Stimulated activated naive CD8-positive, alpha-beta T cell treated with anti-CD3 and anti-CD28 coated beads, Interleukin-15, amount 100 ng/mL, for 72 hours (primary cell): ENCODE measurements around the gene AKR7A2.

Experiments
- ATAC-seq: fragments of 150-1000 bp; cut with Tn5 transposase; 2 replicates; pipeline ENCODE4 v1.10.0; 2021; ENCODE audit warnings: mild to moderate bottlenecking, moderate library complexity
- DNase-seq, 2 donors: peaks; one replicate each; pipeline ENCODE4 v3.0.0; 2021 to 2022
- H3K27ac Mint-ChIP-seq, 2 donors: one replicate each; pipeline ENCODE4 v1.8.0; 2022; ENCODE audit warnings: mild to moderate bottlenecking in 2 of 2, mixed read lengths in 2 of 2, moderate library complexity in 2 of 2
- H3K27me3 Mint-ChIP-seq: one replicate; pipeline ENCODE4 v1.8.0; 2022; ENCODE audit warnings: mixed read lengths
- H3K4me1 Mint-ChIP-seq: one replicate; pipeline ENCODE4 v1.8.0; 2022; ENCODE audit warnings: mild to moderate bottlenecking, mixed read lengths
- H3K4me3 Mint-ChIP-seq, 2 donors: one replicate each; pipeline ENCODE4 v1.8.0; 2022; ENCODE audit warnings: mild to moderate bottlenecking in 2 of 2, mixed read lengths in 2 of 2, moderate library complexity in 1 of 2
- H3K9me3 Mint-ChIP-seq, 2 donors: one replicate each; pipeline ENCODE4 v1.8.0; 2022; ENCODE audit warnings: mixed read lengths in 2 of 2

Gene AKR7A2

DNA sequence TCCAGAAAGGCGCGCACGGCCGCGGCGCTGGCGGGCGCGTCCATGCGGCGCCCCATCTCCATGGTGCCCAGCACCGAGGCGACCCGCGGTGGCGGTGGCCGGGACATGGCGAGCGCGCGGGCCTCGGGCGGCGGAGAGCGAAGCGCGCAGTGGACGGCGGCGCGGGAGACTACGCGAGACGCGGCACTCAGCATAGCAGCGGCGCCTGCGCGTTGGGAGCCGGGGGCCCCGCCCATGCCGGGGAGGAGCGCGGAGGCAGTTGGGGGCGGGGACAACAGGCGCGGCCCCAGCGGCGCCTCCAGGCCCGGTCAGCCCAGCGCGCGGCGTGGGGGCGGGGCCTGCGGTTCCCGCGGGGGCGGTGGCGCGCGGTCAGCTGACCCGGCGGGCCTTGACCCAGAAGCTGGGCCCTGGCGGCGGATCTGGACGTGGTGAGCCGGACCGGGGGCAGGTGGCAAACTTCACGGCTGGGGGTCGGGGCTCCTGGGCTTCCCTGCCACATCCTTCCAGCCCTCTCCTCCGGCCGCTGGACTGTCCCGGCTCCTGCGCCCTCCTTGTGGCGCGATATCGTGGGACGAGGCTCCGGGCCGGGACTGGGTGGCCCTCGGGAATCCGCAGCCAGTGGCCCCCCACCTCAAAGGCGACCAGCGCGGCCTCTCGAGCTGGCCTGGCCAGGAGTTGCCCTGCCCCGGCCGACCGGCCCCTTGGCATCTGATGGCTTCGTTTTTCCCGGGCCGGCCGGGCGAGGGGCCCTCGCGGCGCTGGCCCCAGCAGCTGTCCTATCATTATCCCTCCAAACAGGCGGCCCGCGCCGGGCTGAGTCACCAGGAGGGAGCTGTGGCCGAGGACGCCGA lies at the start of gene AKR7A2, which contains the start of gene SLC66A1:
Gene AKR7A2, minus strand, starts transcription at position 214 of the 851 bp plus-strand sequence. Its CDS starts 20 bp downstream, at position 194.
Gene SLC66A1, plus strand, starts transcription at position 396 of the 851 bp plus-strand sequence. CDS start 5,352 bp downstream, outside the sequence.
- H3K27ac Mint-ChIP-seq, result peak within 1 kb of the TSS; percentile 81 to 91
- peak; percentile 96 for ATAC-seq
- peak; percentile 90 to 93 for DNase-seq
- H3K27me3 Mint-ChIP-seq, result no peaks in the 10 kb centered on the region
- no peaks in the 10 kb centered on the region for H3K9me3 Mint-ChIP-seq
- H3K4me1 Mint-ChIP-seq, result peaks cover 54% of the 10 kb centered on the region
- H3K4me3 Mint-ChIP-seq, result peak within 1 kb of the TSS; percentile 86 to 92

- H3K27me3 Mint-ChIP-seq, result no peaks in the 10 kb centered on the region
- H3K4me1 Mint-ChIP-seq, result peaks cover 55% of the 10 kb centered on the region
- ATAC-seq (no peak), DNase-seq (no peak)
- H3K9me3 Mint-ChIP-seq, result no peaks in the 10 kb centered on the region
- H3K4me3 Mint-ChIP-seq, result no peak overlapping the region
- peak overlapping the region; percentile 26 to 59 for H3K27ac Mint-ChIP-seq
Observed at GRCh38 chr1:19360843-19361610, 49.1 kb upstream of the AKR7A2 start.

DNA sequence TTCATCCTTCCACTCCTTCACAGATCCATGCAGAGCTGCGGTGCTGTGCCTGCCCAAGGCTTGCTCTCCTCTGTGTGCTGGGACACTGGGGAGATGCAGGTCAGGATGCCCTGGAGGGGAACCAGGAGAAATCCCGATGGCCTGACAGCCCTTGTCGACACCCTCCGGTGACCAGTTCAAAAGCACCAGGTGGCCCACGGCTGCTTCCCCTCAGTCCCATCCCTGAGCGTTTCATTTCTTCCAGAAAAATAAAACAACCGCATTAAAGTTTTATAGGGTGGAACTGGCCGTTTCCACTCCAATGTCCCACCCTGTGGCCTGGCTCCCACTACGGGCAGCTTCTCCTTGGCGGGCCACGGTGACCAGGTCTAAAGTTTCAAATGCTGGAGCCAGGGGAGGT lies 48.5 kb upstream of the AKR7A2 start:
- no peaks in the 10 kb centered on the region for H3K9me3 Mint-ChIP-seq
- H3K4me1 Mint-ChIP-seq, result peaks cover 51% of the 10 kb centered on the region
- ATAC-seq (peak; percentile 27), DNase-seq (no peak)
- peak overlapping the region in 1 of 2 donors; percentile 19 for H3K27ac Mint-ChIP-seq
- no peaks in the 10 kb centered on the region for H3K27me3 Mint-ChIP-seq
- H3K4me3 Mint-ChIP-seq, result peak overlapping the region; percentile 3 to 15

DNA sequence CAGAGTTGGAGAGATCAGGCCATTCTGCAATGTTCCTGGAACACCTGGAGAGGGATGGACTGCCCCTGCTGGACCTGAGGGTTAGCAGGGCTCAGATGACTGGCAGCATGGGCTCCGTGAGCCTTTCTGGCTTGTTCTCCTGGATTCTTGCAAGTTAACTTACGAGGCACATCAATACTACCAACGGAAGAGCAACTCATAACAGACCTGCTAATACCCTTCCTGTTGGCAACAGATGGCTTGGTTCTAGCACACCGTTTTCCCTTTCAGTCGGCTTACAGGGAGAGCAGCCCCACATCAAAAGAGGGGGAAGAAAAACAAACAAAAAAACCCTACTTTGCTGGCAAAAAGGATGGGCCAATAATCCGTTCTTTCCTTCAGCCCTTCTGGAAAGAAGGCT lies 48.1 kb upstream of the AKR7A2 start:
- Mint-ChIP-seq H3K27ac (peak overlapping the region; percentile 19 to 68), H3K9me3 (no peaks in the 10 kb centered on the region), H3K4me1 (peaks cover 47% of the 10 kb centered on the region), H3K4me3 (peak overlapping the region in 1 of 2 donors; percentile 3), H3K27me3 (no peaks in the 10 kb centered on the region)
- DNase-seq (no peak), ATAC-seq (peak; percentile 86)

DNA sequence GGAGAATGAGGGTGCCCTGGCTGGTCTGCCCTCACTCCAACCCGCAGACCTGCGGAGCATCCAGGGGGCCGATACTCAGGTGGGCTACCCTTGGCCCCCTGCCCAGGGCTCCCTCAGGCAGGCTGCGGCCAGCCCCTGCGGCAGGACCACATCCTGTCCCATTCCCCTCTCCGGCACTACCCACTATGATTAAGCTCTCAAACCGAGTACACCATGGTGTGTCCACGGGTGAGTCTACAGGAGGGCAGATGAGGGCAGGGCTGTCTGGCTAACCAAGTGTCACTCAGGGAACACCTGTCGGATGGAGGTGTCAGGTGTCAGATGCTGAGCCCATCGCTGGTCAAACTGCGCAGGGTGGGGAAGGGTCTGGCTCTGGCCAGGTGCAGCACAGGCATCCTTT lies 47.4 kb upstream of the AKR7A2 start:
- Mint-ChIP-seq H3K27me3 (no peaks in the 10 kb centered on the region), H3K4me3 (no peak overlapping the region), H3K4me1 (peaks cover 41% of the 10 kb centered on the region), H3K27ac (no peak overlapping the region), H3K9me3 (no peaks in the 10 kb centered on the region)
- ATAC-seq (peak; percentile 73), DNase-seq (no peak)

DNA sequence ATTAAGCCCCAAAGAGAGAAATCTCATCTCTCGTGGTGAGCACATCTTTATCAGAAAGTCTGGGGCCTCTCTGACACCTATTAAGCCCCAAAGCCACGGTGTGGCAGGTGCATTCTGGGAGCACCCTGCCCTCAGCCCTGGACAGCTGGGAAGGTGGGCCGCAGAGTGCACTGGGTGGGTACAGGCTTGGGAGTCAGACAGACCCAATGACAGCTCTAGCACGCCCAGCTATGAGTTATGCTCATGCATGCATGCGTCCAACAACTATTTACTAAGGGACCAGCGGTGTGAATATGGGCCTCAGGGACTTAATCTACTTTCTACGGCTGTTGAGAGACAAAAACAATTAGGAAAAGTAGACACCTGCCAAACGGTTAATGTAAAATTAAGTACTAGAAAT lies 46.8 kb upstream of the AKR7A2 start:
- DNase-seq, result no peak
- H3K27ac Mint-ChIP-seq, result no peak overlapping the region
- ATAC-seq, result no peak
- H3K4me3 Mint-ChIP-seq, result no peak overlapping the region
- peaks cover 39% of the 10 kb centered on the region for H3K4me1 Mint-ChIP-seq
- H3K9me3 Mint-ChIP-seq, result no peaks in the 10 kb centered on the region
- no peaks in the 10 kb centered on the region for H3K27me3 Mint-ChIP-seq

DNA sequence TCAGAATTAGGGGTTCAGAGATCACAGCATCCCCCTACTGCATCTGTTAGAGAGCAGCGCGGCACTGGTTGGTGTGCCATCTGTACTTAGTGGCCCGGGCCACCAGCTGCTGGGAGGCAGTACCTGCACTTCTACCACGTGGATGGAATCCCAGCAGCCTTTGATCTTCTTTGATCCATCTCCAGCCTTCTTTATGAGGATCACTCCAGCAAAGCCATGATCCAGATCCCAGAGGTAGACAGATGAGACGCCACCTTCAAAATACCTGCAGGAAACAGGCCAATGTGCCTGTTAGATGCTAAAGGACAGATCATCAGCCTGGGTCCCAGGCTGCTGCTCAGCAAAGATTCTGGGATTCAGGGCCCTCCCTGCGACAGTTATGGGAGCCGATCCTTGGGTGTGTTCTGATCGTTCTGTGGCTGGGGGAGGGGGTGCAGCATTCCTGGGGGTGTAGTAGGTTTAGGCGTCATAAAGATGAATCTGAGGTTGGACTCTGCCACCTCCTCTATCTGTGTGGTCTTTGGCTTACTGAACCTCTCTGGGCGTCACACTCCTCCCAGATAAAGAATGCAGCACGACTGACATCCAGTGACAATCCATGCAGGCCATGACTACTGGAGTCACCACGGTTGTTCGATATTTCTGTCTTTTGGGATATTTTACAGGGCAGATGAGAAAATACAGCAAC lies 45.5 kb upstream of the AKR7A2 start:
- ATAC-seq, result no peak
- DNase-seq, result no peak
- no peaks in the 10 kb centered on the region for H3K9me3 Mint-ChIP-seq
- H3K4me3 Mint-ChIP-seq, result no peak overlapping the region
- H3K27me3 Mint-ChIP-seq, result no peaks in the 10 kb centered on the region
- H3K27ac Mint-ChIP-seq, result peak overlapping the region in 1 of 2 donors; percentile 50
- peaks cover 33% of the 10 kb centered on the region for H3K4me1 Mint-ChIP-seq

GRCh38 chr1:19356266-19356665 lies 44.3 kb upstream of the AKR7A2 start:
- Mint-ChIP-seq H3K4me1 (peaks cover 21% of the 10 kb centered on the region), H3K9me3 (no peaks in the 10 kb centered on the region), H3K27me3 (no peaks in the 10 kb centered on the region), H3K27ac (peak overlapping the region in 1 of 2 donors; percentile 42), H3K4me3 (no peak overlapping the region)
- ATAC-seq (no peak), DNase-seq (no peak)

DNA sequence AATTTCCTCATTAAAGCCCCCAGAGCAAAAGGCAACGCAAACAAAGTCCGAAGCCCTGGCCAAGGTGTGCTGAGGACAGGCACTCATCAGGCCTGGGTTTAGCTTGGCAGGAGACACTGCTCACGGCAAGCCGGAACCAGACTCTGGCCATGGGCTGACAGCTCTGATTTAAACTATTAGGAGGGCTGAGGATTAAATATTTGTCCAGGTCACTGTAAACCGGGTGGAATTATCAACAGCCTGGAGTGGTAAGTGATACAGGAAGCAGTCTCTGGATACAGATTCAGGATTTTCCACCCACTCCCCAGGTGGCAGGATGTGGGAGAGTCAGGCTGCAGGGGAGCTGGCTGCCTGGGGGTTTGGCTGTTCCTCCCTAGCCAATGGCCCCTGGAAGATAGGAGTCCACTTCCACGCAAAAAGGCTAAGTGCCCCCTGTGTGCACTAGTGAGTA lies 42.6 kb upstream of the AKR7A2 start:
- peak overlapping the region in 1 of 2 donors; percentile 33 for H3K27ac Mint-ChIP-seq

DNA sequence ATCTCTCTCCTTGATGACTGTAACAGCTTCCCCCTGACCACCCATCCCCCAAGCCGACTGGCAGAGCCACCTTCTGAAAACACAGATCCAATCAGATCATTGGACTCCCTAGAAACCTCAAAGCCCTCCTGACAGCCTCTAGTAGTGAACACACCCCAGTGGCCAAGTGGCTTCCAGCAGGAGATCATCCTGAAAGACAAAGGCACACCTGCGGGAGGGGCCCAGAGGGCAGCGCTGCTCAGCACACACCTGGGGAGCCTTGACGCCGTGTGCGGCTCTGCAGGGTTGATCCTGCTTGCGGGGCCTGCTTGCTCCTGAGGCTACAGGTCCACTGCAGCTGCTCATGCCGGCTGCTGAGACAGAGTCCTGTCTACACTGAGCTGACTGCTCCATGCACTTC lies 41.7 kb upstream of the AKR7A2 start:
- DNase-seq (no peak), ATAC-seq (no peak)
- H3K9me3 Mint-ChIP-seq, result no peaks in the 10 kb centered on the region
- H3K4me3 Mint-ChIP-seq, result no peak overlapping the region
- H3K4me1 Mint-ChIP-seq, result no peaks in the 10 kb centered on the region
- H3K27me3 Mint-ChIP-seq, result no peaks in the 10 kb centered on the region
- H3K27ac Mint-ChIP-seq, result peak overlapping the region in 1 of 2 donors; percentile 55

More for the DNA sequence above, 42.6 kb upstream of the AKR7A2 start:
- no peak overlapping the region for H3K4me3 Mint-ChIP-seq
- H3K27me3 Mint-ChIP-seq, result no peaks in the 10 kb centered on the region
- H3K4me1 Mint-ChIP-seq, result peaks cover 4% of the 10 kb centered on the region
- no peak for DNase-seq
- ATAC-seq, result no peak
- H3K9me3 Mint-ChIP-seq, result no peaks in the 10 kb centered on the region

- H3K4me3 Mint-ChIP-seq, result no peak overlapping the region
- H3K9me3 Mint-ChIP-seq, result no peaks in the 10 kb centered on the region
- DNase-seq (no peak), ATAC-seq (no peak)
- H3K27me3 Mint-ChIP-seq, result no peaks in the 10 kb centered on the region
- H3K27ac Mint-ChIP-seq, result no peak overlapping the region
- no peaks in the 10 kb centered on the region for H3K4me1 Mint-ChIP-seq
Observed at GRCh38 chr1:19352839-19353238, 40.9 kb upstream of the AKR7A2 start.

- DNase-seq (no peak), ATAC-seq (no peak)
- Mint-ChIP-seq H3K27me3 (no peaks in the 10 kb centered on the region), H3K4me1 (no peaks in the 10 kb centered on the region), H3K27ac (peak overlapping the region; percentile 60 to 94), H3K4me3 (no peak overlapping the region), H3K9me3 (no peaks in the 10 kb centered on the region)
Observed at GRCh38 chr1:19351873-19352272, 39.9 kb upstream of the AKR7A2 start.

DNA sequence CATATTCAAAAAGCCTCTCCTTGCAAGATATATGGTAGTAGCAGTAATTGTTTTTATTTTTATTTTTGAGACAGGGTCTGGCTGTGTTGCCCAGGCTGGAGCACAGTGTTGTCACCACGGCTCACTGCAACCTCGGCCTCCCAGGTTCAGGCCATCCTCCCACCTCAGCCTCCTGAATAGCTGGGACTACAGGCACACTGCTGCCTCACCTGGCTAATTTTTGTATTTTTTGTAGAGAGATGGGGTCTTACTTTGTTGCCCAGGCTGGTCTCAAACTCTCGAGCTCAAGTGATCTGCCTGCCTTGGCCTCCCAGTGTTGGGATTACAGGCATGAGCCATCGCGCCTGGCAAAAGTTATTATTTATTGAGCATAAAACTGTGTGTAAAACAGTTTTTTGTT lies 38.6 kb upstream of the AKR7A2 start:
- Mint-ChIP-seq H3K27me3 (no peaks in the 10 kb centered on the region), H3K4me3 (no peak overlapping the region), H3K4me1 (no peaks in the 10 kb centered on the region), H3K27ac (no peak overlapping the region), H3K9me3 (no peaks in the 10 kb centered on the region)
- ATAC-seq (no peak), DNase-seq (no peak)

DNA sequence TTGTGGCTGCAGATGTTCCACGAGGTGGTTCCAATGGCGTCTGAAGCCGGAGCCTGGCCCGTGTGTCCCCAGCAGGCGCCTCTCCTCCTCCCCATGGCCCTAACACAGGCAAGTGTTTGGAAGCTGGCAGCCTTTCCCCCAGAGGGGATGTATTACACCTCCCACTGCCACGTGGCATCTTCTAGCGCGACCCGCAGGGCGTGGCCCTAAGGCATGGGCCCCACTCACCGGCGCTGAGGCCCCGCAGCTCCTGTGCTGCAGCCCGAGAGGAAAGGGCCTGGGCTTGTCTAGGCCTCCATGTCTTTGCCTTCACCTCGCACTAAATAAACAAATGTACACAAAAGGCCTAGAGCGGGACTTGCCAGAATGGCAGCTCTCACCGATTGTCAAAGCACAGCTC lies 38.1 kb upstream of the AKR7A2 start:
- no peak for ATAC-seq
- Mint-ChIP-seq H3K4me3 (no peak overlapping the region), H3K27ac (peak overlapping the region in 1 of 2 donors; percentile 59), H3K9me3 (no peaks in the 10 kb centered on the region), H3K4me1 (no peaks in the 10 kb centered on the region), H3K27me3 (no peaks in the 10 kb centered on the region)
- DNase-seq, result no peak

GRCh38 chr1:19348441-19349198 lies 36.7 kb upstream of the AKR7A2 start:
- DNase-seq, result no peak
- no peak for ATAC-seq
- Mint-ChIP-seq H3K4me1 (no peaks in the 10 kb centered on the region), H3K9me3 (no peaks in the 10 kb centered on the region), H3K27me3 (no peaks in the 10 kb centered on the region), H3K27ac (peak overlapping the region in 1 of 2 donors; percentile 76), H3K4me3 (no peak overlapping the region)
